Gastroesophageal sphincter (tissue), 3 donors: ENCODE results near the gene SKIDA1.

Source experiments
- POLR2A ChIP-seq, 2 donors: fragments of 450-650 bp; IDR thresholded peaks; one replicate each; pipeline ENCODE4 v1.6.1; 2017; ENCODE audit warnings: antibody characterized with exemption in 2 of 2, mild to moderate bottlenecking in 2 of 2, moderate library complexity in 1 of 2
- TF ChIP-seq, protein P1 (sequence below), 4 experiments: fragments of 200-600 bp in 2 of 4; fragments of 450-650 bp in 2 of 4; sonication (generic) in 1 of 4; IDR thresholded peaks; one replicate each; pipeline ENCODE4 v1.5.1; 2017 to 2019; ENCODE audit warnings: antibody characterized with exemption in 4 of 4, mild to moderate bottlenecking in 2 of 4, moderate library complexity in 2 of 4

DNA sequence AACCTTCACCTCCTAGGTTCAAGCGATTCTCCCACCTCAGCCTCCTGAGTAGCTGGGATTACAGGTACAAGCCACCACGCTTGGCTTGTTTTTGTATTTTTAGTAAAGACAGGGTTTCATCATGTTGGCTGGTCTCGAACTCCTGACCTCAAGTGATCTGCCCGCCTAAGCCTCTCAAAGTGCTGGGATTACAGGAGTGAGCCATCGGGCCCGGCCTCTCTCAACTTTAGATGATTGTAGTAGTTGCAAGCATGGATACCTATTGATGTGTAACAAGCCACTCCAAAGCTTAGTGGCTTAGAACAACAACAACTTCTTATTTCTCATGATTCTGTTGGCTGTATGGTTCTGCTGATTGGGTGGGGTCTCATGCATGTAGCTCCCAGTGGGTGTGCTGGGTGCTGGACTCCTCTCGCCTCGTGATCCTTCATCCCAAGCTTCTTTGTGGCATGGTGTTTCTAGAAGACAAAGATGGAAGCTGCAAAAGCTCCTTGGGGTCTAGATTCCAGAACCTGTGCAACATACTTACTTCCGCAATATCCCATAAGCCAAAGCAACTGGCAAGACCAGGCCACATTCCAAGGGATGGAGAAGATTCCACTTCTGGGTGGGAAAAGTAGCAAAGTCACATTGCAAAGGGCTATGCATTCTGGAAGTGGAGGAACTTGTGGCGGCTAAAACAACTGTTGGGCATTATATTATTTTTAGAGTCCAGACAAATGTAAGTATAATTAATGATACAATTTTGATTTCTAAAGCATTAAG is 37.9 kb downstream of the SKIDA1 start:
- TF ChIP-seq, protein P1, sequence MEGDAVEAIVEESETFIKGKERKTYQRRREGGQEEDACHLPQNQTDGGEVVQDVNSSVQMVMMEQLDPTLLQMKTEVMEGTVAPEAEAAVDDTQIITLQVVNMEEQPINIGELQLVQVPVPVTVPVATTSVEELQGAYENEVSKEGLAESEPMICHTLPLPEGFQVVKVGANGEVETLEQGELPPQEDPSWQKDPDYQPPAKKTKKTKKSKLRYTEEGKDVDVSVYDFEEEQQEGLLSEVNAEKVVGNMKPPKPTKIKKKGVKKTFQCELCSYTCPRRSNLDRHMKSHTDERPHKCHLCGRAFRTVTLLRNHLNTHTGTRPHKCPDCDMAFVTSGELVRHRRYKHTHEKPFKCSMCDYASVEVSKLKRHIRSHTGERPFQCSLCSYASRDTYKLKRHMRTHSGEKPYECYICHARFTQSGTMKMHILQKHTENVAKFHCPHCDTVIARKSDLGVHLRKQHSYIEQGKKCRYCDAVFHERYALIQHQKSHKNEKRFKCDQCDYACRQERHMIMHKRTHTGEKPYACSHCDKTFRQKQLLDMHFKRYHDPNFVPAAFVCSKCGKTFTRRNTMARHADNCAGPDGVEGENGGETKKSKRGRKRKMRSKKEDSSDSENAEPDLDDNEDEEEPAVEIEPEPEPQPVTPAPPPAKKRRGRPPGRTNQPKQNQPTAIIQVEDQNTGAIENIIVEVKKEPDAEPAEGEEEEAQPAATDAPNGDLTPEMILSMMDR (IDR thresholded peaks at IDR 0.05) = no peak
- no peak for TF ChIP-seq POLR2A (IDR thresholded peaks at IDR 0.05)
